ENCODE measurements around the gene NF2.

Gene NF2

DNA sequence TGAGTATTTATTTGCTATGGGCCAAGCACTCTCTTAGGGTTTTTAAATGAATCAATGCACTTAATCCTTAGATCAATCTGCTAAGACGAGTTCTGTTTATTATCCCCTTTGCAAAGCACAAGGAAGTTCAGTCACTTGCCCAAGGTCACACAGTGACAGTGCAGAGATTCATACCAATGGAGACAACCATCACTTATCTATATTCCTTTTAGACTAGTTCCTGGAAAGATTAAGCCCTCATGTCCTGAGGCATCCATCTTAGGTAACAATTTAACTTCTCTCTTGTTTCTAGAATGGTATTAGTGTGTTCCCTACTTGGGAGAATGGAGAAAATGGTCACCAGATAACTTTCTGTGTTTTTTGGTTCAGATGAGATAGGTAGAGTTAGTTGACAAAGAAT, 28.3 kb downstream of the NF2 start:
- no peak for DNase-seq (ENCODE audit: low read depth)

DNA sequence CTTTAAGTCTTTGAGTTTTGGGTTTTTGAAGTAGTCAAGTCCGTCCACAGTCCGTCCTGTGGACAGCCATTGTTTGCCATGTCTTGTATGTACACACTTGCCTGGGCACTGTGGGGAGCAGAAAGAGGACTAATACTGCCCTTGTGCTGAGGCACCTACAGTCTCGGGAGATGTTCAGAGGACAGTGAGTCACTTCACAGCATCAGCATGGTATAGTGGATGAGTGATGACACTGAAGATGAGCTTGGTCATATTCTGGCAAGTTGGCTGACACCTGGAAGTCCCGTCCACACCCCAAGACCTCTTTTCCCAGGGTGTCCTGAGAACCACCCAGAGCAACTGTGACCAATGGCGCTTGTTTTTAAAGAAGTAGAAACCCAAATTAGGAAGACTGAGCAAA, 29.2 kb downstream of the NF2 start:
- no peak for DNase-seq (ENCODE audit: low read depth)

DNA sequence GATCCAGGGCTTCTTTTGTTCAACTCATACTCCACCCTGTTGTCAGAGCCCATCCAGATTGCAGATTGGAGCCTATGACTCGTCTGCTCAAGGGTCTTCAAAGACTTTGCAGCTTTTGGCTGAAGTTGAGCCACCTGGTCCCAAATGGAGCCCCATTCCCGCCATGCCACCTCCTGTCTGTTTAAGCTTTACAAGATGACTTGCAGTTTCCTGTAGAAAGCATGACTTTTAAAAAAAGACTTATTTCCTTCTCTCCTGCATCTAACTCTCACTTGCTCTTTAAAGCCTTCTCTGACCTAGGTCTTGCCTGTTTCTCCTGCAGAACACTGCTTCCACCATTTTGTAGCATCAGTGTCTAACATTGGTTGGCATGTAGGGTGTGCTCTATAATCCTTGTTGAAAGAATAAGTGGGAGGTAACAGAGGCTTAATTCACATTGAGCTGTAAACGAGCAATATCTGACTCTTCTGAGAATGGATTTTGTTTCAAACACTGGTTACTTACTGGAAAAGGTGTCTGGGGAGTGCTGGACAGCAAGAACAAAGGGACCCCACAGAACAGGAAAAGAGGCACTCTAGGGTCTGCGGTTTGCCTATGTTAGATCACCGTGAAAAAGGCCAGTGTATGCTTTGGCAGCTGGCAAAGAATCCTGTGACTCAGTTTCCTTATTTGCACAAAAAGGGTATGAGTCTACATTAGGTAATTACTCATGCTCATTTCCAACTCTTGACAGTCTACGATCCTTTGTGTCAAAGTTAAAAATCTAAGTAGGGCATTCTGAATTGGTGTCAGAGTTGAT, 30.3 kb downstream of the NF2 start:
- DNase-seq (ENCODE audit: low read depth), result no peak

DNA sequence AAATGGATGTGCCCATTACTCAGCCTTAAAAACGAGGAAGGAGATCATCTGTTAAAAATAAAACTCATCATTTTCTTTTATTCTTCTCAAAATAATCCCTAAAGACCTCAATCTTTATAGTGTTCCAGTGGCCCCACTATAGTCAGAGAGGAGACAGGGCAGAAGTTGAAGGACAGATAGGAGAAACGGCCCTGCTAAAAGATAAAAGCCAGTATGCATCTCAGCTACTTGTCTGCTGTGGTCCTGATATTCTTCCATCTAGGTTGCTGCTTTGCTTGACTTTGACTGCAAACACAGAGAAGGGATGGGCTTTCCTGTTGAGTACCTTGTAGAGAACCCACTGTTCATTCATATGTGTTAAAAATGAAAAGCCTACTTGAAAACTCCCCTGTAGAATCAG, 31.4 kb downstream of the NF2 start:
- no peak for DNase-seq (ENCODE audit: low read depth)

- DNase-seq (ENCODE audit: low read depth), result no peak
Observed at GRCh38 chr22:29635734-29636357, 32.4 kb downstream of the NF2 start.

GRCh38 chr22:29636751-29637150, 33.3 kb downstream of the NF2 start:
- DNase-seq (ENCODE audit: low read depth), result no peak

DNA sequence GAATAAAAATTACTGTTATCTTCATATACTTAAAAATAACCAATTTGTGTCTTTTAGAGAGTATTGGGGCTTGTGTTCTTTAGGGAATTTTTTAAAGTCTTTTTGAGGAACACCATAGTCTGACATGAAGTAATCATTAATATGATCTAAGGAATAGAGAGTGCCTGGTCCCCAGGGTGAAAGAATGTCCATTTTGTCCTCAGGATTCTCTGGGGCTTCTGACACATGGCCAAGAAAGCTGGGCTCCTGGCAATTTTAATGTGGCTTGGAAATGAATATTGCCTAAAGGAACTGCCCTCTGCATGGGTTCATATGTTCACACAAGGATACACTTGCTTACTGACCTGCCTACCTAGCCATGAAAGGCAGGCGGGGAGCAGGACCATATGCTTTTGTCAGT, 33.7 kb downstream of the NF2 start:
- DNase-seq (ENCODE audit: low read depth), result no peak

DNA sequence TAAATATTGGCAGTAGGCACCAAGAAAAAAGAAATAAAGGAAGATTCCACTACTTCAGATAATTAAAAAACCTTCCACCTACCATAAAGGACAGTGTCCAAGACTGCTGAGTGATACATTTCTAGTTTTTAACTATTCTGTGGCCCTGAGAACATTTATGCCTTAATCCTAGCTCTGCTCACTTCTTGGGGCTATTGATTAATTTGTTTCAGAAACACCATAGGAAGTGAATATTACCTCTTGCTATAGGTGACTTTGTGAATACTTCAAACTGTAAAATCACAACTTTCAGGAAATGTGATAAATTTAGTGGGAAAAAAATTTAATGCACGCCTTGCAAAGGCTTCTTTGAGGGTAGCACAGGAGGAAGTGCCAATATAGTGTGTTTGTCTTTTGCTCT, 35.2 kb downstream of the NF2 start:
- DNase-seq (ENCODE audit: low read depth), result no peak

GRCh38 chr22:29639096-29639495, 35.7 kb downstream of the NF2 start:
- no peak for DNase-seq (ENCODE audit: low read depth)

DNA sequence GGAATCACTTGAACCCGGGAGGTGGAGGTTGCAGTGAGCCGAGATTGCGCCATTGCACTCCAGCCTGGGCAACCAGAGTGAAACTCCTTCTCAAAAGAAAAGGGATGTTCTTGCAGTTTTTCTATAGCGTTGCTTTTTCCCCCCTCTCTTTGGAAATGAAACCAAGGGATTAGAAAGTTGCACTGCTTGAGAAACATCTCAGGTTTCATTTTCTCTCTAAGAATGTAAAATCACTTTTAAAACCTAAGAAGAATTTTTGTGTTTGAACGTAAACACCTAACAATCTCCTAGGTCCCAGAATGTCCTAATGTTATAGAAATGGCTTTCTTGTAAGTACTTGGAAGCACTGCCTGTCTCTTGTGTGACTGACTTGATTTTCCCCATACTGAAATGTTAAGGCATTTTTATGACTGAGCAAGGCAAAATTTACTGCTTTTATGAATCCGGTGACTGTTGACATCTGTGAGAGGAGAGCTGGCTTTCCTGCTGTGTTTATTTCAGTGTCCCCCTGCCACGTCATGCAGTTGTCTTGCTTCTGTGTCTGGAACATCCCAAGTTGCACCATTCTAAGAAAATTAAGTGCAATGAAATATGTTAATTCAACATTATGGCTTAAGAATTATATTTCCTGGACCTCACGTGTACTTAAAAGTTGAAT, 37.7 kb downstream of the NF2 start:
- DNase-seq (ENCODE audit: low read depth), result no peak

DNA sequence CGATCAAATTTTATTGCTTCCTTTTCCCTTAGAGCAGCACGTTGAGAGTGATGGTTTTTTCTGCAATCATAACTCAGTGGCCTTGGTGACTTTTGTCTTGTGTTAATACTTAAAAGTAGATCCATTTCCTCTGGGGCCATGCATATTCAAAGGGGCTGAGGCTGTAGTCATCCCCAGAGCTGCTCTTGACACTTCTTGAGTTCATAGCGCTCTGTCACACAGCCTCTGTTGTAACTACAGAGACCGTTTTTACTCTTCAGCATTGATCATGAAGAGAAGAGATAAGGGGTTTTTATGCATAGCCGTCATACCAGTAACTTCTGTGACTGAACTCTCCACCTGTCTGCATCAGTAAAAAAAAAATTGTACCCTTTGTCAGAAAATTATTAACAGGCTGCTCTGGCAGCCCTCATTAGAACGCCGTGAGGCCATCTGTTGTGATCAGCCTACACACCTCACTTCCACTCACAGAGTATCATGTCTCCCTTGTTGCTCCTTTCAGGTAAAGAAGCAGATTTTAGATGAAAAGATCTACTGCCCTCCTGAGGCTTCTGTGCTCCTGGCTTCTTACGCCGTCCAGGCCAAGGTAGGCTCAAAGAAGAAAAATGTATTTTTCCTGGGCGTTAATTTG, 38.4 kb downstream of the NF2 start:
- no peak for DNase-seq (ENCODE audit: low read depth)

DNA sequence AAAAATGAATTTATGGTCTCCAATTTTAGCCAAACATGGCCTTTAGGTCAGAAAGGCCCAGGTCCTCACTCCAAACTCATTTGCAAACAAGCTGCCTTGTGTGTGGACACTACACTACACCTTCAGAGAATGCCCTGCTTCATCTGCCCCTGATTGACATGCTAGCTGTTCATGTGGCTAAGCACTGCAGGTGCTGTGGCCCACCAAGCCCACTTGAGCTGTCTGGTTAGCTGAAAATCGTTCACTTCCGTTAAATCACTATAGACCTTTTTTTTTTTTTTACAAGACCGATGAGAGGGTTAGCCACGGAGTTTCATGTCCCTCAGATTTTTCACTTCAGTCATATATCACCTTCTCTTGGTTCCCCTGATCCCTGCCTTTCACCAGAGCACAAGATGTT, 39.3 kb downstream of the NF2 start:
- no peak for DNase-seq (ENCODE audit: low read depth)

DNA sequence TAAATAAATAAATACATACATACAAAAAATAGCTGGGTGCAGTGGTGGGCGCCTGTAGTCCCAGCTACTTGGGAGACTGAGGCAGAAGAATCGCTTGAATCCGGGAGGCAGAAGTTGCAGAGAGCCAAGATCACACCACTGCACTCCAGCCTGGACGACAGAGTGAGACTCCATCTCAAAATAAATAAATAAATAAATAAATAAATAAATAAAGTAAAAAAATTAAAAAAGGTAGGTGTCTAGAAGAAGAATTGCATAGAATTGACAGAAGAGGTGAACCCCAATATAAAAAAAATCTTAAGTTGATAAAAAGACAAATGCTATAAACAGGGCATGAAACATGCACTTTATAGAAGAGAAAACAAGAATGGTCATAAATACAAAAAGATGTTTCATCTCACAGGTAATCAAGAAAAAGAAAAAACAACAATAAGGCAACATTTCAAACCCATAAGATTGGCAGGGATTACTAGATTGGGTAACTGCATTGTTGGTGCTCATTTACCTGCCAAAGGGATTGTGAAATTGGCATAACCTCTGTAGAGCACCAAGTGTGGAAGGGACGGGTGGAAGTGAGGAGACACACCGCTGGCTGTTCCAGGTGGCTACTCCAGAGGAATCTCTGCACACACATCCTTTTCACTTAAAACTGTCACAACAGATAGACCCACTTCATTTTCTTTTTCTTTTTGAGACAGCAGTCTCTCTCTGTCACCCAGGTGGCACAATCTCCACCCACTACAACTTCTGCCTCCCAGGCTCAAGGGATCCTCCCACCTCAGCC, 44.7 kb downstream of the NF2 start:
- no peak for DNase-seq (ENCODE audit: low read depth)

DNA sequence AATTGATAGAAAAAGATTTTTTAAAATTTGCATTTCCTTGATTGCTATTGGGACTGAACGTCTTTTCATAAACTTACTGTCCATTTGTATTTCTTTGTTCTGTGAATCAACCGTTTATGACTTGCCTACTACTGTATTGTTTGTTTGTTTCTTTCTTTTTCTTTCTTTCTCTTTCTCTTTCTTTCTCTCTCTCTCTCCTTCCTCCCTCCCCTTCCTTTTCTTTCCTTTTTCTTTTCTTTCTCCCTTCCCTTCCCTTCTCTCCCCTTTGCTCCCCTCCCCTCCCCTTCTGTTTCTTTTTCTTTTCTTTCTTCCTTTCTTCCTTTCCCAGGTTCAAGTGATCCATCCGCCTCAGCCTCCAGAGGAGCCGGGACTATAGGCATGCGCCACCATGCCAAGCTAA, 46.9 kb downstream of the NF2 start:
- DNase-seq (ENCODE audit: low read depth), result no peak

DNA sequence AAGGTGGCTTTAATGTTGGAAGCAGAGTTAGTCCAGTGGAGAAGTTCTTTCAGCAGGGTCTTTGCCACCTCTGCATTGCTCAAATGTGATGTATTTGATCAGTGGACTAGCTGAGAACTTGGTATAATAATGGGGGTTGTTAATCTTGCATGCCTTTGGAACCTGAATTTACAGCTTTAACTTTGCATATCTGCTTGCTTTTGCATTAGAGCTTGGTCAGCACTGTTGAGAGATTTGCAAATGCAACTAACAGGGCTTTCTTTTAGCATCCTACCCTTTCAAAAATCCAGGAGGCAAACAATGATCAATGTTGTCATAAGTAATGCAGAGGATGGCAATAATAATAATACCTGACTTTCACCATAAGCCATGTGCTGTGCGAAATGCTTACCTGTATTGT, 48.2 kb downstream of the NF2 start:
- DNase-seq (ENCODE audit: low read depth), result no peak

- DNase-seq (ENCODE audit: low read depth), result no peak
Observed at GRCh38 chr22:29654420-29654819, 51.0 kb downstream of the NF2 start.

DNA sequence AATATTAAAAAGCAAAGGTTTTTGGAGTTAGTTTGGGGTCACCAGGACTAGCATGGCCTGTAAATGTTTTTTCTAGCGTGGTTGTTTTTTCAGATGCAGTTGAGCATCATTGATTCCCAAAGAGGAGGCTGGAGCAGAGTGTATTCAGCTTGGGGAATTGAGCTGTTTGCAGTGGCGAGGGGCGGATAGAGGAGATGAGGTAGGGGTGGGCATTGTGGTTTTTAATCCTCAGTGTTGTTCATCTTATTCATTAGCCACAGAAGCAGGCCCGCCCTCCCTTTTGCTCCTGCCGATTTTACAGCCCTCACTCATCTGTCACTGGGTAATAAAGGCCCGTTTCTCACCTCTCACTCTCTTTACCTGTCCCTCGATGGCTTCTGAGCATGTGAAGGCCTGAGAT, 51.4 kb downstream of the NF2 start:
- no peak for DNase-seq (ENCODE audit: low read depth)

GRCh38 chr22:29658176-29658575, 54.7 kb downstream of the NF2 start:
- DNase-seq (ENCODE audit: low read depth), result no peak

GRCh38 chr22:29660021-29660420, 56.6 kb downstream of the NF2 start:
- DNase-seq (ENCODE audit: low read depth), result no peak

DNA sequence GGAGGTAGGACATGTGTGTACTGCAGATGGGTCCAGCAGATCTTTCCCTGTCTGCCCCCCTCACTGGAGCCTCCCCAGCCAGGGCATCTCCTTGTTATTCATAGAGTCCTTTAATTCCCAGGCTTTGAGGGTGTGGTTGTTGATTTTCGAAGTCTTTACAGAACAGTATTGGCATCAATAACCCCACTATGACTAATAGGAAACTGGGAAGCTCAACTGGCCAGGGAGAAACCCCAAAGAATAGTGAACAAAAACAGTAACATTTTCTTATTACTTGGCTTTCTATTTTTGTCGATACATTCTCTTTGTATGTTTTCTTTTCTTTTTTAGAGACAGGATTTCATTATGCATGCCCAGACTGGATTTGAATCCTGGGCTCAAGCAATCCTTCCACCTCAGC, 57.9 kb downstream of the NF2 start:
- DNase-seq (ENCODE audit: low read depth), result no peak

- DNase-seq (ENCODE audit: low read depth), result no peak
Observed at GRCh38 chr22:29663180-29663821, 59.9 kb downstream of the NF2 start.

DNA sequence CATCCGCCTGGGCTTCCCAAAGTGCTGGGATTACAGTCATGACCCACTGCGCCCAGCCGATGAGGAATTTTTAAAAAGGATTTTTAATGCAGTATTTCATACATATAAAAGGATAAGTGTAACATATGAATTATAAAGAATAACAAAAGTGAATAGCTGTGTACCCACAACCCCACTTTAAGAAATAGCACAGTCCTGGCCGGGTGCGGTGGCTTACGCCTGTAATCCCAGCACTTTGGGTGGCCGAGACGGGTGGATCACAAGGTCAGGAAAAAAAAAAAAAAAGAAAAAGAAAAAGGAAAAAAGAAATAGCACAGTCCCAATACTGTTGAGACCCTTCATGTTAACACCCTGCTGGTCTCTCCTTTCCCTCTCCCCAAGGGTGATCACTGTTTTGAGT, 62.1 kb downstream of the NF2 start:
- no peak for DNase-seq (ENCODE audit: low read depth)

Measured in stimulated activated CD8-positive, alpha-beta memory T cell treated with anti-CD3 and anti-CD28 coated beads, Interleukin-12 subunit alpha, Interleukin-12 subunit beta, amount 100 ng/mL, for 4 hours (primary cell).